HG03439 (cell line): ENCODE data around the gene MSH3.

Experiments used
- ATAC-seq: cut with Tn5 transposase; IDR thresholded peaks from one replicate; pipeline ENCODE4 v1.9.1; 2021; ENCODE audit warnings: mild to moderate bottlenecking, moderate library complexity; ENCODE audit not compliant: unreplicated experiment

Gene MSH3

DNA sequence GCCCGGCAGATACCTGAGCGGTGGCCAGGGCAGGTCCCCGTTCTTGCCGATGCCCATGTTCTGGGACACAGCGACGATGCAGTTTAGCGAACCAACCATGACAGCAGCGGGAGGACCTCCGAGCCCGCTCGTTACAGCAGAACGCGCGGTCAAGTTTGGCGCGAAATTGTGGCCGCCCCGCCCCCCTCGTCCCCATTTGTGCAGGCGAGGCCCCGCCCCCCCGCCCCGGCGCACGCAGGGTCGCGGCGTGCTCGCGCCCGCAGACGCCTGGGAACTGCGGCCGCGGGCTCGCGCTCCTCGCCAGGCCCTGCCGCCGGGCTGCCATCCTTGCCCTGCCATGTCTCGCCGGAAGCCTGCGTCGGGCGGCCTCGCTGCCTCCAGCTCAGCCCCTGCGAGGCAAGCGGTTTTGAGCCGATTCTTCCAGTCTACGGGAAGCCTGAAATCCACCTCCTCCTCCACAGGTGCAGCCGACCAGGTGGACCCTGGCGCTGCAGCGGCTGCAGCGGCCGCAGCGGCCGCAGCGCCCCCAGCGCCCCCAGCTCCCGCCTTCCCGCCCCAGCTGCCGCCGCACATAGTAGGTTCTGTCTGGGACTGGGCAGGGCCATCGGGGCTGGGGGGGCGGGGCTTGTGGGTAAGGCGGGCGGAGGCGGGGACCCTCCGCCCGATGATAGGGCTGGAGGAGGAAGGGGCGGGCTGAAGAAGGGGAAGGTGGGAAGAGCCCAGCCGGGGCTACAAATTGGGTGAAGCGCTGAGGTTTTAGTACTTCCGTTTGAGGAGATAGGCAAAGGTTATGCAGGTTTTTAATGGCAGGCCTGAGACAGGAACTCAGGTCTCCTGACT lies at the start of gene MSH3, which contains the start of gene DHFR:
Gene MSH3, plus strand, starts transcription at position 262 of the 840 bp plus-strand sequence. Its CDS starts 76 bp downstream, at position 338.
Gene DHFR, minus strand, starts transcription at position 593 of the 840 bp plus-strand sequence. Its CDS starts 494 bp downstream, at position 99.
- ATAC-seq, result peak; percentile 23

DNA sequence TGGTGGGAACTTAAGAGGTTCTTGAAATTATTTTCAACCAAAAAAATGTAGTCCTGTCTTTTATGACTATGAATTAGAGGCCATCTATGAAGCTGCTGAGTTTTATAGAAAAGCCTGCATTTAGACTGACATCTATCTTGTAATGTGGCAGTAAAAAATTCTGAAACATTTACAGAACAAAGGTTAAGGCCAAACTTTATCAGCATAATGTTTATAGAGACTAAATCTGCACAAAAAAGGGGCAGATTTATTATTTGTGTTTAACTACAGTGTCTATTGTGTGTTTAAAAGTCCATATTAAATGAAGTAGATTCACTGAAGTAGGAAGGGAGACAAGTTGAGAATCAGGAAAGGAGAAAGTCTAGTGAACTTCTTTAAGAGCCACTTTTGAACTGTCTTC lies 47.1 kb upstream of the MSH3 start:
- no peak for ATAC-seq

DNA sequence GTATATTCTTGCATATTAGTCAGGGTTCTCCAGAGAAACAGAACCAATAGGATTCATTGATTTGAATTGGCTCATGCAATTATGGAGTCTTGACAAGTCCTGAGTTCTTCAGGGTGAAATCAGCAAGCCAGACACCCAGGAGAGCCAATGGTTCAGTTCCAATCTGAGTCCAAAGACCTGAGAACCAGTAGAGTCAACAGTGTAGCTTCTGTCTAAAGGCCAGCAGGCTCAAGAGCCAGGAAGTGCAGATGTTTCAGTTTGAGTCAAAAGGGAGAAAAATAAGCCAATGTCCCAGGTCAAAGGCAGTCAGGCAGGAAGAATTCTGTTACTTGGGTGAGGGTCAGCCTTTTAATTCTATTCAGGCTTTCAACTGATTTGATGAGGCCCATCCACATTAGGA lies 46.6 kb upstream of the MSH3 start:
- no peak for ATAC-seq

DNA sequence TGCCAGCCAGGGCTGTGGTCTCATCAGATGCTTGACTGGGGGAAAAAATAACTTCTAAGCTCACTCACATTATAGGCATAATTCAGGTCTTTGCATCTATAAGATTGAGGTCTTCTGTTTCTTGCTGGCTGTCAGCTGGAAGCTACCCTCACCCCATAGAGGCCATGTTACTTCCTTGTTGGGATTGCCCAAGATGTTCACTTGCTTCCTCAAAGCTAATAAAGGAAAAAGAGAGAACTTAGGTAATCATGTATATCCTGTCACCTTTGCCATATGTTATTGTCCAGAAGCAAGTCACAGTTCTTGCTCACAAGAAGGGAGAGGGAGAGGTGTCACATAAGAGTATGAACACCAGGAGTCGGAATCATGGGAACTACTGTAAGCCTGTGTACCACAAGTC lies 45.7 kb upstream of the MSH3 start:
- no peak for ATAC-seq

- ATAC-seq, result no peak
These were observed 44.8 kb upstream of the MSH3 start for GRCh38 chr5:80609692-80610091.

GRCh38 chr5:80615266-80615914 lies 39.1 kb upstream of the MSH3 start:
- no peak for ATAC-seq

- no peak for ATAC-seq
These were observed 36.0 kb upstream of the MSH3 start for GRCh38 chr5:80618438-80618837.

DNA sequence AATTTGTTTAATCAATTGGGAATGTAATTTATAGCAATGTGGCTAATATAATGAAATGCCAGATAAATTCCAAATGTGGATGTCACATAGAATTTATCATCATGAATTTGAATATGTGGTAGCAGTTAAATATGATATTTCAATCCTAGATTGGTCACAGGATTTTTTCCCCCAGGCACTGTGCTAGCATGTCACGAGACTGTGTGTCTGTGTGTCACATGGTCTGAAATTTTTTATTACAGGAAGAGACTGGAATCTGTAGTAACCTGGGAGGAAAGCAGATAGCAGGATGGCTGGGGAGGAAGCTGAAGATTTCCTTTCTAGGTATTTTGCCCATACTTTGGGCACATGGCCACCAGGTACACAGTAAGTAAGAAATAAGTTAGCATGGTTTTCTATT lies 35.4 kb upstream of the MSH3 start:
- no peak for ATAC-seq

GRCh38 chr5:80620211-80620610 lies 34.2 kb upstream of the MSH3 start:
- ATAC-seq, result no peak

GRCh38 chr5:80622756-80623155 lies 31.7 kb upstream of the MSH3 start:
- ATAC-seq, result no peak

DNA sequence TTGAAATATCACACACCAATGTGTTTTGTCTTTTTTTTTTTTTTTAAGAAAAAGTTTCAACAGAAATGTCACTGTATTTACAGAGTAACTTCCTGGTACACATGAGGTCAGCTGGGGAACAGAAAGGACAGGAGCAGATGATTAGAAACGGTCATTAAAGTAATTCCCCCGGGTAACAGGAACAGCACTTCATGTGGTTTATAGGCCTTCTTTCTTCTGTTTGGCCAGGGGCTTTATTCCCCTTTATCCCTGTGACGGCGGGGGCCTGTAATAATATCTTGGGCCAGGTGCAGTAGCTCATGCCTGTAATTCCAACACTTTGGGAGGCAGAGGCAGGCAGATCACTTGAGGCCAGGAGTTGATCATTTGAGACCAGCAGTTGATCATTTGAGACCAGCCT lies 30.5 kb upstream of the MSH3 start:
- no peak for ATAC-seq

DNA sequence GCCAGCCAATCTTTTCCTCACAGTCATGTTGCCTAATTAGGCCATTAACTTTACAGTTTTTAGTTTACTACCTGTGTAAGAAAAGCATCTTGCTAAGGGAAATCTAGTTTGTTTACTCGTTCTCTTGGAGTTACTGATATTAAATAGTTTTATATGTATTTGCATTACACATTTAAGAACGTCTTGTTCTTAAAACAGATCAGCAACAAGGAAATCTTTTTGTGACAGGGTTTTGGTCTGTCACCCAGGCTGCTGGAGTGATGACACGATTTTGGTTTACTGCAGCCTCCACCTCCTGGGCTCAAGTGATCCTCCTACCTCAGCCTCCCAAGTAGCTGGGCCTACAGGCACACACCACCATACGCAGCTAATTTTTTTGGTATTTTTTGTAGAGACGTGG lies 29.2 kb upstream of the MSH3 start:
- ATAC-seq, result no peak

DNA sequence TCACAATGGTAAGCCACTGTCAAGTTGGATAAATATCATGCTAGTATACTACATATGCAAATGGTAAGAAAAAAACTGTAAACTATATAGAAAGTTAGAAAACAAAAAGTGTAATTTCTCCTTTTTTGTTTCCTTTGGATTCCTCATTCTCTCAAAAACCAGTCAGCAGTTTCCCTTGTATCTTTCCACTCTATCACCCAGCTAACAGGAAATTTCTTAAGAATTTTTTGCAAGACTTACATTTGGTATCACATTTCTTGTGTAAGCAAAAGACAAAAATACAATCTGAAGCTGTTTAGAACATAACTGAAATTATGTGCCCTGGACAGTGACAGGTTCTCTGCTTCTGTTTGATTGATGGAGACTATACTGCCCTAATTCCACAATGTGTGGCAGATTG lies 25.2 kb upstream of the MSH3 start:
- ATAC-seq, result no peak

GRCh38 chr5:80631278-80632259 lies 22.9 kb upstream of the MSH3 start:
- no peak for ATAC-seq

GRCh38 chr5:80632700-80633099 lies 21.8 kb upstream of the MSH3 start:
- no peak for ATAC-seq

GRCh38 chr5:80634193-80634592 lies 20.3 kb upstream of the MSH3 start:
- no peak for ATAC-seq

DNA sequence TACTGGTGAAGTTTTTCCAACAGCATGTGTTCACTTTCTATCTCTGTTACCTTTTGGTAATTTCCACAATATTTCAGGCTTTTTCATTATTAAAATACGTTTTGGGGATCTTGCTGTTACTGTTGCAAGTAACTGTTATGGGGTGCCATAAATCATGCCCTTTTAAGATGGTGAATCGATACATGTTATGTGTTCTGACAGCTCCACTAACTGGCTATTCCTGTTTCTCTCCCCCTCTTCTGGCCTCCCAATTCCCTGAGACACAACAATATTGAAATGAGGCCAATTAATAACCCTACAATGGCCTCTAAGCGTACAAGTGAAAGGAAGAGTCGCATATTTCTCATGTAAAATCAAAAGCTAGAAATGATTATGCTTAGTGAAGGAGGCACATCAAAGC lies 13.1 kb upstream of the MSH3 start:
- no peak for ATAC-seq

- ATAC-seq, result no peak
These were observed 9.6 kb upstream of the MSH3 start for GRCh38 chr5:80644900-80645299.

GRCh38 chr5:80646926-80647325 lies 7.5 kb upstream of the MSH3 start:
- ATAC-seq, result no peak

GRCh38 chr5:80653502-80653901 lies 950 bp upstream of the MSH3 start:
- ATAC-seq, result no peak

DNA sequence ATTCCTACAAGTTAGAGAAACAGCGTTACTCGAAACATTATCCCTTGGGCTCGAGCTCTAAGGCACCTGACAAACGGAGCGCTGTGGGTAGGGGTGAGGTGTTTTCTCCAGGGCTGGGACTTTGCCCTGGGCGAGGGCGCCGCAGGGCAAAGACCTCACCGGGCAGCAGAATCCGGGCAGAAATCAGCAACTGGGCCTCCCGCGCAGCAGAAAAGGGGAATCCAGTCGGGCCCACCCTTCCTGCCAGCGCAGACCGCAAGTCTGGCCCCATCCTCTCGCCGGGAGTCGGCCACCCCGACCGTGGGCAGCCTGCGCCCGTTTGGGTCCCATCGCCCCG lies 430 bp upstream of the MSH3 start:
- no peak for ATAC-seq
